ENCODE data around the gene DDX19B.

DNA sequence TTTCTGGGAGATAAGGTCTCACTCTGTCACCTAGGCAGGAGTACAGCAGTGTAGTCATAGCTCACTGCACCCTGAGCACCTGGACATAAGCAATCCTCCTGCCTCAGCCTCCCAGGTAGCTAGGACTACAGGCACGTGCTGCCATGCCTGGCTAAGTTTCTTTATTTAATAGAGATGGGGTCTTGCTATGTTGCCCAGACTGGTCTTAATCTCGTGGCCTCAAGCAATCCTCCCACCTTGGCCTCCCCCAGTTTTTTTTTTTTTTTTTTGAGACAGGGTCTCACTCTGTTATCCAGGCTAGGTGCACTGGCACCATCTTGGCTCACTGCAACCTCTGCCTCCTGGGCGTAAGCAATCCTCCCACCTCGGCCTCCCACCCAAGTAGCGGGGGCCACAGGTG, 21.1 kb downstream of the DDX19B start:
- TF ChIP-seq, protein P1, sequence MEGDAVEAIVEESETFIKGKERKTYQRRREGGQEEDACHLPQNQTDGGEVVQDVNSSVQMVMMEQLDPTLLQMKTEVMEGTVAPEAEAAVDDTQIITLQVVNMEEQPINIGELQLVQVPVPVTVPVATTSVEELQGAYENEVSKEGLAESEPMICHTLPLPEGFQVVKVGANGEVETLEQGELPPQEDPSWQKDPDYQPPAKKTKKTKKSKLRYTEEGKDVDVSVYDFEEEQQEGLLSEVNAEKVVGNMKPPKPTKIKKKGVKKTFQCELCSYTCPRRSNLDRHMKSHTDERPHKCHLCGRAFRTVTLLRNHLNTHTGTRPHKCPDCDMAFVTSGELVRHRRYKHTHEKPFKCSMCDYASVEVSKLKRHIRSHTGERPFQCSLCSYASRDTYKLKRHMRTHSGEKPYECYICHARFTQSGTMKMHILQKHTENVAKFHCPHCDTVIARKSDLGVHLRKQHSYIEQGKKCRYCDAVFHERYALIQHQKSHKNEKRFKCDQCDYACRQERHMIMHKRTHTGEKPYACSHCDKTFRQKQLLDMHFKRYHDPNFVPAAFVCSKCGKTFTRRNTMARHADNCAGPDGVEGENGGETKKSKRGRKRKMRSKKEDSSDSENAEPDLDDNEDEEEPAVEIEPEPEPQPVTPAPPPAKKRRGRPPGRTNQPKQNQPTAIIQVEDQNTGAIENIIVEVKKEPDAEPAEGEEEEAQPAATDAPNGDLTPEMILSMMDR (IDR thresholded peaks at IDR 0.05): no peak
- TF ChIP-seq POLR2A (IDR thresholded peaks at IDR 0.05): no peak

All from heart left ventricle (tissue), 13 donors.